ENCODE data around the gene MORN1.

- TF ChIP-seq CTCF (IDR thresholded peaks at IDR 0.05; ENCODE audit: insufficient read depth, low read length, poor library complexity, severe bottlenecking): no peak
- TF ChIP-seq EZH2phosphoT487 (conservative IDR thresholded peaks at IDR 0.05; ENCODE audit: low read length): no peak
Measured at GRCh38 chr1:2276803-2277580, 114.4 kb downstream of the MORN1 start.
